ENCODE data around the gene PPIP5K1. TPM values are rescaled to one million over a fixed set of nuclear protein-coding genes. Genes with fewer than 3 reads are reported as not detected.
"Not testable (repeated sequence)": the region's sequence is repeated elsewhere in the genome, so short reads cannot be mapped to it uniquely, and the experiment has no call there.

The PPIP5K1 gene
- total RNA-seq: 10 to 100 TPM; 32.8 to 33.6 TPM

GRCh38 chr15:43589778-43590466 is at the start of gene PPIP5K1:
TSS of gene PPIP5K1 (minus strand) at chr15:43590208. CDS start at chr15:43584504, 5,704 bp downstream.
- H3K4me3 Mint-ChIP-seq, DNase-seq, H3K27ac Mint-ChIP-seq, H3K36me3 Mint-ChIP-seq, H3K9me3 Mint-ChIP-seq, H3K4me1 Mint-ChIP-seq, H3K27me3 Mint-ChIP-seq: not testable (repeated sequence)

GRCh38 chr15:43638464-43639204 is 48.6 kb upstream of the PPIP5K1 start:
- not testable (repeated sequence) for H3K27ac Mint-ChIP-seq, DNase-seq, H3K4me1 Mint-ChIP-seq, H3K36me3 Mint-ChIP-seq, H3K4me3 Mint-ChIP-seq, H3K9me3 Mint-ChIP-seq, H3K27me3 Mint-ChIP-seq

GRCh38 chr15:43626937-43627336 is 36.9 kb upstream of the PPIP5K1 start:
- DNase-seq, H3K4me1 Mint-ChIP-seq, H3K27ac Mint-ChIP-seq, H3K9me3 Mint-ChIP-seq, H3K36me3 Mint-ChIP-seq, H3K27me3 Mint-ChIP-seq, H3K4me3 Mint-ChIP-seq: not testable (repeated sequence)

GRCh38 chr15:43625106-43625505 is 35.1 kb upstream of the PPIP5K1 start:
- Mint-ChIP-seq H3K9me3 (no peaks in the 10 kb centered on the region), H3K36me3 (no peaks in the 10 kb centered on the region), H3K4me3 (no peak overlapping the region), H3K27me3 (peaks cover 3% of the 10 kb centered on the region), H3K4me1 (no peaks in the 10 kb centered on the region), H3K27ac (no peak overlapping the region)
- no peak for DNase-seq

GRCh38 chr15:43622068-43622799 is 32.2 kb upstream of the PPIP5K1 start:
- DNase-seq, H3K4me3 Mint-ChIP-seq, H3K27ac Mint-ChIP-seq, H3K36me3 Mint-ChIP-seq, H3K4me1 Mint-ChIP-seq, H3K9me3 Mint-ChIP-seq, H3K27me3 Mint-ChIP-seq: not testable (repeated sequence)

- H3K27me3 Mint-ChIP-seq, H3K27ac Mint-ChIP-seq, H3K9me3 Mint-ChIP-seq, H3K36me3 Mint-ChIP-seq, H3K4me1 Mint-ChIP-seq, H3K4me3 Mint-ChIP-seq, DNase-seq: not testable (repeated sequence)
Measured at GRCh38 chr15:43618700-43619099, 28.7 kb upstream of the PPIP5K1 start, which contains the start of gene STRC. TSS of gene STRC (minus strand) at chr15:43618800. CDS start at chr15:43618722, 78 bp downstream.

- not testable (repeated sequence) for H3K27me3 Mint-ChIP-seq, H3K4me3 Mint-ChIP-seq, H3K36me3 Mint-ChIP-seq, DNase-seq, H3K27ac Mint-ChIP-seq, H3K4me1 Mint-ChIP-seq, H3K9me3 Mint-ChIP-seq
Measured at GRCh38 chr15:43617750-43618149, 27.7 kb upstream of the PPIP5K1 start.

GRCh38 chr15:43602233-43602632 is 12.2 kb upstream of the PPIP5K1 start:
- peaks cover 11% of the 10 kb centered on the region for H3K27me3 Mint-ChIP-seq
- not testable (repeated sequence) for H3K27ac Mint-ChIP-seq, H3K4me3 Mint-ChIP-seq, H3K9me3 Mint-ChIP-seq, H3K36me3 Mint-ChIP-seq, H3K4me1 Mint-ChIP-seq, DNase-seq

GRCh38 chr15:43600200-43600599 is 10.2 kb upstream of the PPIP5K1 start:
- not testable (repeated sequence) for DNase-seq, H3K4me3 Mint-ChIP-seq, H3K9me3 Mint-ChIP-seq, H3K36me3 Mint-ChIP-seq, H3K4me1 Mint-ChIP-seq, H3K27ac Mint-ChIP-seq
- H3K27me3 Mint-ChIP-seq: peaks cover 16% of the 10 kb centered on the region

- H3K27ac Mint-ChIP-seq, DNase-seq, H3K4me1 Mint-ChIP-seq, H3K4me3 Mint-ChIP-seq, H3K9me3 Mint-ChIP-seq, H3K36me3 Mint-ChIP-seq: not testable (repeated sequence)
- peaks cover 12% of the 10 kb centered on the region for H3K27me3 Mint-ChIP-seq
Measured at GRCh38 chr15:43599131-43599530, 9.1 kb upstream of the PPIP5K1 start.

GRCh38 chr15:43593328-43594190 is 3.6 kb upstream of the PPIP5K1 start, which contains the start of gene CKMT1B:
TSS of gene CKMT1B (plus strand) at chr15:43594027. CDS start at chr15:43594219, 192 bp downstream.
- not testable (repeated sequence) for H3K36me3 Mint-ChIP-seq, H3K27ac Mint-ChIP-seq, DNase-seq, H3K4me3 Mint-ChIP-seq, H3K9me3 Mint-ChIP-seq, H3K4me1 Mint-ChIP-seq
- H3K27me3 Mint-ChIP-seq: peaks cover 12% of the 10 kb centered on the region

- H3K4me1 Mint-ChIP-seq, DNase-seq: not testable (repeated sequence)
Measured at GRCh38 chr15:43592841-43593240, 2.8 kb upstream of the PPIP5K1 start.

GRCh38 chr15:43574607-43575006 is 15.4 kb downstream of the PPIP5K1 start:
- not testable (repeated sequence) for H3K36me3 Mint-ChIP-seq, H3K4me1 Mint-ChIP-seq, H3K4me3 Mint-ChIP-seq, DNase-seq, H3K27me3 Mint-ChIP-seq, H3K27ac Mint-ChIP-seq, H3K9me3 Mint-ChIP-seq

More at GRCh38 chr15:43592841-43593240, 2.8 kb upstream of the PPIP5K1 start:
- not testable (repeated sequence) for H3K27ac Mint-ChIP-seq, H3K9me3 Mint-ChIP-seq, H3K36me3 Mint-ChIP-seq, H3K4me3 Mint-ChIP-seq
- H3K27me3 Mint-ChIP-seq: peaks cover 11% of the 10 kb centered on the region

GRCh38 chr15:43566615-43567014 is 23.4 kb downstream of the PPIP5K1 start:
- not testable (repeated sequence) for DNase-seq, H3K4me3 Mint-ChIP-seq, H3K27ac Mint-ChIP-seq, H3K9me3 Mint-ChIP-seq, H3K4me1 Mint-ChIP-seq, H3K27me3 Mint-ChIP-seq, H3K36me3 Mint-ChIP-seq
